Osteoblast (primary cell): ENCODE results near the gene AAK1. TPM values are rescaled to one million over a fixed set of nuclear protein-coding genes. Genes with fewer than 3 reads are reported as not detected.
"Not testable (repeated sequence)": the region's sequence is repeated elsewhere in the genome, so short reads cannot be mapped to it uniquely, and the experiment has no call there.

Experiments used
- DNase-seq: peaks from one replicate; pipeline ENCODE4 v3.0.0; 2011; ENCODE audit warnings: low spot score, mixed read lengths; ENCODE audit not compliant: insufficient read length; ENCODE audit errors: missing footprints
- H2AFZ ChIP-seq: 2 replicates; pipeline ENCODE4 v1.6.0; 2011; ENCODE audit warnings: mild to moderate bottlenecking, low read length
- H3K27ac ChIP-seq: 2 replicates; pipeline ENCODE4 v1.5.1; 2011; ENCODE audit warnings: mild to moderate bottlenecking, low read depth, low read length, moderate library complexity
- H3K27me3 ChIP-seq: 2 replicates; pipeline ENCODE4 v1.6.0; 2012; ENCODE audit warnings: mild to moderate bottlenecking, control low read depth, inconsistent platforms, low read length, moderate library complexity; ENCODE audit not compliant: insufficient read depth
- H3K36me3 ChIP-seq: 2 replicates; pipeline ENCODE4 v1.5.1; 2011; ENCODE audit warnings: mild to moderate bottlenecking, low read length, control low read depth, moderate library complexity; ENCODE audit not compliant: insufficient read depth
- H3K4me1 ChIP-seq: 2 replicates; pipeline ENCODE4 v1.5.1; 2011; ENCODE audit warnings: mild to moderate bottlenecking, low read length, control low read depth, moderate library complexity; ENCODE audit not compliant: insufficient read depth
- H3K4me2 ChIP-seq: 2 replicates; pipeline ENCODE4 v1.6.0; 2011; ENCODE audit warnings: mild to moderate bottlenecking, low read length; ENCODE audit not compliant: insufficient read depth
- H3K4me3 ChIP-seq: fragments of 200-600 bp; sonication (generic); 3 replicates; pipeline ENCODE4 v1.5.1; 2012; ENCODE audit warnings: mild to moderate bottlenecking, low read length, inconsistent platforms; ENCODE audit not compliant: insufficient read depth
- H3K79me2 ChIP-seq: 2 replicates; pipeline ENCODE4 v1.6.0; 2012; ENCODE audit warnings: mild to moderate bottlenecking, low read length, control low read depth, inconsistent platforms; ENCODE audit not compliant: insufficient read depth
- H3K9me3 ChIP-seq: 2 replicates; pipeline ENCODE4 v1.5.1; 2011; ENCODE audit warnings: low read depth, low read length, control low read depth
- H4K20me1 ChIP-seq: 2 replicates; pipeline ENCODE4 v1.6.0; 2012; ENCODE audit warnings: mild to moderate bottlenecking, low read length, control low read depth; ENCODE audit not compliant: insufficient read depth
- total RNA-seq: library from RNA; depleted of rRNA; stranded (reverse); fragments of >200 nt; gene quantifications from 2 replicates; pipeline ENCODE4 v1.2.3, GENCODE V29; 2012
- TF ChIP-seq, protein P1 (sequence below): IDR thresholded peaks from 2 replicates; pipeline ENCODE4 v1.5.1; 2011; ENCODE audit warnings: mild to moderate bottlenecking, low read depth, low read length, moderate library complexity; ENCODE audit errors: extremely low read depth

Gene AAK1
- total RNA-seq, 1 donor, result 61.9 TPM

GRCh38 chr2:69577467-69578197 lies 65.9 kb downstream of the AAK1 start:
- Histone ChIP-seq H2AFZ (no peak overlapping the region), H3K79me2 (peaks cover 90% of the 10 kb centered on the region), H3K4me2 (no peak overlapping the region), H3K9me3 (no peaks in the 10 kb centered on the region), H3K36me3 (no peaks in the 10 kb centered on the region), H3K27me3 (no peaks in the 10 kb centered on the region), H3K27ac (no peak overlapping the region), H3K4me1 (peaks cover 22% of the 10 kb centered on the region), H3K4me3 (no peak overlapping the region), H4K20me1 (peaks cover 36% of the 10 kb centered on the region)
- TF ChIP-seq, protein P1, sequence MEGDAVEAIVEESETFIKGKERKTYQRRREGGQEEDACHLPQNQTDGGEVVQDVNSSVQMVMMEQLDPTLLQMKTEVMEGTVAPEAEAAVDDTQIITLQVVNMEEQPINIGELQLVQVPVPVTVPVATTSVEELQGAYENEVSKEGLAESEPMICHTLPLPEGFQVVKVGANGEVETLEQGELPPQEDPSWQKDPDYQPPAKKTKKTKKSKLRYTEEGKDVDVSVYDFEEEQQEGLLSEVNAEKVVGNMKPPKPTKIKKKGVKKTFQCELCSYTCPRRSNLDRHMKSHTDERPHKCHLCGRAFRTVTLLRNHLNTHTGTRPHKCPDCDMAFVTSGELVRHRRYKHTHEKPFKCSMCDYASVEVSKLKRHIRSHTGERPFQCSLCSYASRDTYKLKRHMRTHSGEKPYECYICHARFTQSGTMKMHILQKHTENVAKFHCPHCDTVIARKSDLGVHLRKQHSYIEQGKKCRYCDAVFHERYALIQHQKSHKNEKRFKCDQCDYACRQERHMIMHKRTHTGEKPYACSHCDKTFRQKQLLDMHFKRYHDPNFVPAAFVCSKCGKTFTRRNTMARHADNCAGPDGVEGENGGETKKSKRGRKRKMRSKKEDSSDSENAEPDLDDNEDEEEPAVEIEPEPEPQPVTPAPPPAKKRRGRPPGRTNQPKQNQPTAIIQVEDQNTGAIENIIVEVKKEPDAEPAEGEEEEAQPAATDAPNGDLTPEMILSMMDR, result no peak
- no peak for DNase-seq

DNA sequence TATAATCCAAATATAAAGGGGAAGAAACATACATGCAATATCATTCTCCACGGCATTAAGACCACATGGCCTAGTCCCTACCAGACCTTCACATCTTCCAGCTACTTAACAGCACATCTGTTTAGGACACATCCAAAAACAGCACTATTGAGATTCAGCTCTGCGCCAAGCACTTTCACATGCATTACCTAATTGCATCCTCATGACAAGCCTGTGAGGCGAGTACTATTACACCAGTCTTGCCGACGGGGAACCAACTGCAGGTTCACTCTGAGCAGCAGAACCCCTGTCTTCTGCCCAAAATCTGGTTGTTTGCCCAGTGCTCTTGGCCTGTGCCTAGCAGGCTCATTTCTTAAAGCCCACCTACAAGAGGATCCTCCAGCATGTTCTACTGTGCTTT lies 66.7 kb downstream of the AAK1 start:
- TF ChIP-seq, protein P1, result no peak
- DNase-seq, result no peak
- peaks cover 32% of the 10 kb centered on the region for H4K20me1 ChIP-seq

DNA sequence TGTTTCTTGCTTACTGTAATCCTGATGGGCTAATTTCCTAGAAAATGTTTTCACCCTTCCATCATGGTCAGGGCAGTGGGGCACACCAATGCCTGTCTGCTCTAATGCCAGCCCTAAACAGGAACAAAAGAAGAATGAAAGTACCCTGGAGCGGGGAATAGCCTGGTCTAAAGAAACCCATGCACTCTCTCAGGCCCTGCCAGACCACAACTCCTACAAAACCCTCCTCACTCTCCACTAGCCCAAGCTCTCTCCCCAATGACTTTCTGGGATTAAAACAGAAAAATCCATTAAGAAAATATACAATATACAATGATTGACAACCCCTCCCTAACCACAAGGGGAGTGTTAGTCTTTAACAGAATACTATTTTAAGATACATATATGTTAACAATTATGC lies 67.6 kb downstream of the AAK1 start:
- Histone ChIP-seq H3K27ac (no peak overlapping the region), H3K79me2 (peaks cover 88% of the 10 kb centered on the region), H3K9me3 (no peaks in the 10 kb centered on the region), H3K4me2 (no peak overlapping the region), H3K4me3 (no peak overlapping the region), H3K4me1 (peaks cover 11% of the 10 kb centered on the region), H2AFZ (no peak overlapping the region), H3K36me3 (no peaks in the 10 kb centered on the region), H3K27me3 (no peaks in the 10 kb centered on the region), H4K20me1 (peaks cover 31% of the 10 kb centered on the region)
- DNase-seq, result no peak
- TF ChIP-seq, protein P1, result no peak

More for the DNA sequence above, 66.7 kb downstream of the AAK1 start:
- H3K9me3 ChIP-seq, result no peaks in the 10 kb centered on the region
- no peak overlapping the region for H3K27ac ChIP-seq
- no peaks in the 10 kb centered on the region for H3K36me3 ChIP-seq
- peaks cover 87% of the 10 kb centered on the region for H3K79me2 ChIP-seq
- peaks cover 16% of the 10 kb centered on the region for H3K4me1 ChIP-seq
- H3K4me3 ChIP-seq, result no peak overlapping the region
- H3K4me2 ChIP-seq, result no peak overlapping the region
- H3K27me3 ChIP-seq, result no peaks in the 10 kb centered on the region
- no peak overlapping the region for H2AFZ ChIP-seq

- not testable (repeated sequence) for H3K4me2 ChIP-seq, H3K27ac ChIP-seq, DNase-seq, H2AFZ ChIP-seq, H3K27me3 ChIP-seq, H3K9me3 ChIP-seq, H3K36me3 ChIP-seq, H3K4me3 ChIP-seq
- Histone ChIP-seq H3K79me2 (peaks cover 89% of the 10 kb centered on the region), H4K20me1 (peaks cover 36% of the 10 kb centered on the region), H3K4me1 (peaks cover 12% of the 10 kb centered on the region)
These were observed 68.2 kb downstream of the AAK1 start for GRCh38 chr2:69575371-69575770.
